ENCODE data around the gene SOWAHA.
"Not testable (repeated sequence)": the region's sequence is repeated elsewhere in the genome, so short reads cannot be mapped to it uniquely, and the experiment has no call there.

Gene SOWAHA

DNA sequence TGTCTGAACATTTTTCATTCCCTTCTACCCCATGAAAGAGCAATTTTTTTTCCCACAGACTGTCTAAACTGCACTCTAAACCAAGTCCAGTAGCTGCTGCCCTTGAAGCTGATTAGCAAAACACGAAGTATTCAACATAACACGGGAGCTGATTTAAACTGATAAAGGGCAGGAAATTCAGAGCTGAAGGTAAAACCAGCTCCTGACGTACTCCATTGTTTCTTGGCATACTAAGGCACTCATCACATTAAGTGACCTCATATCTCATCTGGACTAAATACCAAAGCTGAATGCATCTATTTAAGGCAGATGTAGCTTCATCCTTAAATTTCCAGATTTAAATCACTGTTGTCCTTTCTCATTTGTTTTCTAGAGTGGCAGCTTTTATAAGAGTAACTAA is 41.2 kb downstream of the SOWAHA start:
- Histone ChIP-seq H3K36me3 (ENCODE audit: control insufficient read depth, insufficient read depth, low read length) (no peaks in the 10 kb centered on the region), H3K79me1 (ENCODE audit: low read length) (no peaks in the 10 kb centered on the region), H4K5ac (ENCODE audit: low read length) (no peak overlapping the region), H3K27ac (ENCODE audit: low read depth, low read length) (no peak overlapping the region), H3K4me2 (ENCODE audit: low read length) (no peak overlapping the region), H3K79me2 (ENCODE audit: control insufficient read depth, insufficient read depth, low read length) (no peaks in the 10 kb centered on the region), H3K9ac (ENCODE audit: low read length) (no peak overlapping the region), H2BK120ac (ENCODE audit: low read depth, low read length) (no peak overlapping the region), H2AK5ac (ENCODE audit: low read length) (no peak overlapping the region), H2BK15ac (replicated peaks; ENCODE audit: low read depth) (no peak overlapping the region), H4K8ac (ENCODE audit: low read depth, low read length) (no peak overlapping the region), H3K4me1 (ENCODE audit: control insufficient read depth, low read depth, low read length) (no peaks in the 10 kb centered on the region), H3K23ac (ENCODE audit: low read length) (no peak overlapping the region), H2BK5ac (ENCODE audit: low read length) (no peak overlapping the region), H3K4me3 (ENCODE audit: low read length) (no peak overlapping the region), H3K4ac (ENCODE audit: low read depth, low read length) (no peak overlapping the region), H3K56ac (ENCODE audit: low read length) (no peak overlapping the region), H3K27me3 (ENCODE audit: insufficient read depth, low read length, poor library complexity) (no peaks in the 10 kb centered on the region), H3K18ac (ENCODE audit: low read length) (no peak overlapping the region)
- peak; percentile 56 for DNase-seq
- WGBS (ENCODE audit: extremely low coverage, insufficient coverage, low lambda C conversion rate) = no CpG with 5 or more reads among the region's 3 CpGs

DNA sequence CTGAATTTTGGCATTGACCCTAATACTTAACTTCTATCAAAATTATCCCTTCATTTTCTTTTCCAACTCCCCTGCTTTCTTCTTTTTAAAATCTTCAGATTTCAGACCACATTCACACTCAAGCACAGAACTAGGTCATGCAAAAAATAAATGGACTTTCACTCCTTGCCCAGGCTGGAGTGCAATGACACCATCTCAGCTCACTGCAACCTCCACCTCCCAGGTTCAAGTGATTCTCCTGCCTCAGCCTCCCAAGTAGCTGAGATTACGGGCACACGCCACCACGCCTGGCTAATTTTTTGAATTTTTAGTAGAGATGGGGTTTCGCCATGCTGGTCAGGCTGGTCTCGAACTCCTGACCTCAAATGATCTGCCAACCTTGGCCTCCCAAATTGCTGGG is 41.9 kb downstream of the SOWAHA start:
- H3K4ac ChIP-seq (ENCODE audit: low read depth, low read length); H3K36me3 ChIP-seq (ENCODE audit: control insufficient read depth, insufficient read depth, low read length); H3K4me2 ChIP-seq (ENCODE audit: low read length); H4K5ac ChIP-seq (ENCODE audit: low read length); H3K27me3 ChIP-seq (ENCODE audit: insufficient read depth, low read length, poor library complexity); H3K56ac ChIP-seq (ENCODE audit: low read length); H3K27ac ChIP-seq (ENCODE audit: low read depth, low read length); H3K18ac ChIP-seq (ENCODE audit: low read length); H2AK5ac ChIP-seq (ENCODE audit: low read length); H2BK5ac ChIP-seq (ENCODE audit: low read length); H3K79me1 ChIP-seq (ENCODE audit: low read length); H3K23ac ChIP-seq (ENCODE audit: low read length); H2BK15ac ChIP-seq (replicated peaks; ENCODE audit: low read depth); H3K4me1 ChIP-seq (ENCODE audit: control insufficient read depth, low read depth, low read length); H4K8ac ChIP-seq (ENCODE audit: low read depth, low read length); H3K9ac ChIP-seq (ENCODE audit: low read length); H2BK120ac ChIP-seq (ENCODE audit: low read depth, low read length); DNase-seq; H3K4me3 ChIP-seq (ENCODE audit: low read length); H3K79me2 ChIP-seq (ENCODE audit: control insufficient read depth, insufficient read depth, low read length): not testable (repeated sequence)
- no CpG with 5 or more reads among the region's 5 CpGs for WGBS (ENCODE audit: extremely low coverage, insufficient coverage, low lambda C conversion rate)

DNA sequence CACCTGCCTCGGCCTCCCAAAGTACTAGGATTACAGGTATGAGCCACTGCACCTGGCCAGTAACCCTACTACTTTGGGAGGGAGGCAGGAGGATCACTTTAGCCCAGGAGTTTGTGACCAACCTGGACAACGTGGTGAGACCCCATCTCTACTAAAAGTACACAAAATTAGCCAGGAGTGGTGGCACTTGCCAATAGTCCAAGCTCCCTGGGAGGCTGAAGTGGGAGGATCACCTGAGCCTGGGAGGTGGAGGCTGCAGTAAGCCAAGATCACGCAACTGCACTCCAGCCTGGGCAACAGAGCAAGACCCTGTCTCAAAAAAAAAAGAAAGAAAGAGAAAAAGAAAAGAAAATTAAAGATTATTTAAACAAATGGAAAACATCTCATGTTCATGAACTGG is 42.9 kb downstream of the SOWAHA start:
- Histone ChIP-seq H3K56ac (ENCODE audit: low read length) (no peak overlapping the region), H4K5ac (ENCODE audit: low read length) (no peak overlapping the region), H3K4me3 (ENCODE audit: low read length) (no peak overlapping the region), H3K18ac (ENCODE audit: low read length) (no peak overlapping the region), H3K36me3 (ENCODE audit: control insufficient read depth, insufficient read depth, low read length) (no peaks in the 10 kb centered on the region), H3K23ac (ENCODE audit: low read length) (no peak overlapping the region), H2BK5ac (ENCODE audit: low read length) (no peak overlapping the region), H3K79me1 (ENCODE audit: low read length) (no peaks in the 10 kb centered on the region), H3K27me3 (ENCODE audit: insufficient read depth, low read length, poor library complexity) (no peaks in the 10 kb centered on the region), H3K4me2 (ENCODE audit: low read length) (no peak overlapping the region), H3K9ac (ENCODE audit: low read length) (no peak overlapping the region), H2BK120ac (ENCODE audit: low read depth, low read length) (no peak overlapping the region), H4K8ac (ENCODE audit: low read depth, low read length) (no peak overlapping the region), H2AK5ac (ENCODE audit: low read length) (no peak overlapping the region), H3K27ac (ENCODE audit: low read depth, low read length) (no peak overlapping the region), H3K4me1 (ENCODE audit: control insufficient read depth, low read depth, low read length) (no peaks in the 10 kb centered on the region), H3K4ac (ENCODE audit: low read depth, low read length) (no peak overlapping the region), H3K79me2 (ENCODE audit: control insufficient read depth, insufficient read depth, low read length) (no peaks in the 10 kb centered on the region), H2BK15ac (replicated peaks; ENCODE audit: low read depth) (no peak overlapping the region)
- no CpG with 5 or more reads among the region's 3 CpGs for WGBS (ENCODE audit: extremely low coverage, insufficient coverage, low lambda C conversion rate)
- no peak for DNase-seq

DNA sequence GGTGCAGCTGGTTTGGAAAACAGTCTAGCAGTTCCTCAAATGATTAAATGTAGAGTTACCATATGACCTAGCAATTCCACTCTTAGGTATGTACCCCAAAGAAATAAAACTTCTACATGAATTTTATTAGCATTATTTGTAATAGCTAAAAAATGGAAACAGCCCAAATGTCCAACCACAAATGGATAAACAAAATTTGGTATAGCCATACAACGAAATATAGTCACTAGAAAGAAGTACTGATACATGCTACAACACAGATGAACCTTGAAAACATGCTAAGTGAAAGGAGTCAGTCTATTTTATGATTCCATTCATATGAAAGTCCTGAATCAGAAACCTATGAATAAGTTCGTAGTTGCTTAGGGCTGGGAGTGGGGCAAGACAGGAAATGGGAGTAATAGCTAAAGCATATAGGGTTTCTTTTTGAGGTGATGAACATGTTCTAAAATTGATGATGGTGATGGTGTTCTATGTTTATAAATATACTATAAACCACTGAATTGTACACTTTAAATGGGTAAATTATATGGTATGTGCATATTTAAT is 46.9 kb downstream of the SOWAHA start:
- no peak overlapping the region for H3K23ac ChIP-seq (ENCODE audit: low read length)
- no peak overlapping the region for H2BK120ac ChIP-seq (ENCODE audit: low read depth, low read length)
- no CpG with 5 or more reads among the region's 2 CpGs for WGBS (ENCODE audit: extremely low coverage, insufficient coverage, low lambda C conversion rate)
- H3K79me1 ChIP-seq (ENCODE audit: low read length) = no peaks in the 10 kb centered on the region
- H3K79me2 ChIP-seq (ENCODE audit: control insufficient read depth, insufficient read depth, low read length) = no peaks in the 10 kb centered on the region
- H3K27ac ChIP-seq (ENCODE audit: low read depth, low read length) = no peak overlapping the region
- no peak overlapping the region for H3K56ac ChIP-seq (ENCODE audit: low read length)
- no peak overlapping the region for H3K9ac ChIP-seq (ENCODE audit: low read length)
- H4K8ac ChIP-seq (ENCODE audit: low read depth, low read length) = no peak overlapping the region
- H3K4me2 ChIP-seq (ENCODE audit: low read length) = no peak overlapping the region
- no peaks in the 10 kb centered on the region for H3K27me3 ChIP-seq (ENCODE audit: insufficient read depth, low read length, poor library complexity)
- H3K36me3 ChIP-seq (ENCODE audit: control insufficient read depth, insufficient read depth, low read length) = no peaks in the 10 kb centered on the region
- no peak overlapping the region for H3K18ac ChIP-seq (ENCODE audit: low read length)
- H3K4ac ChIP-seq (ENCODE audit: low read depth, low read length) = no peak overlapping the region
- DNase-seq = no peak
- H3K4me3 ChIP-seq (ENCODE audit: low read length) = no peak overlapping the region
- H3K4me1 ChIP-seq (ENCODE audit: control insufficient read depth, low read depth, low read length) = no peaks in the 10 kb centered on the region
- H2AK5ac ChIP-seq (ENCODE audit: low read length) = no peak overlapping the region
- H4K5ac ChIP-seq (ENCODE audit: low read length) = no peak overlapping the region
- H2BK5ac ChIP-seq (ENCODE audit: low read length) = no peak overlapping the region
- H2BK15ac ChIP-seq (replicated peaks; ENCODE audit: low read depth) = no peak overlapping the region

DNA sequence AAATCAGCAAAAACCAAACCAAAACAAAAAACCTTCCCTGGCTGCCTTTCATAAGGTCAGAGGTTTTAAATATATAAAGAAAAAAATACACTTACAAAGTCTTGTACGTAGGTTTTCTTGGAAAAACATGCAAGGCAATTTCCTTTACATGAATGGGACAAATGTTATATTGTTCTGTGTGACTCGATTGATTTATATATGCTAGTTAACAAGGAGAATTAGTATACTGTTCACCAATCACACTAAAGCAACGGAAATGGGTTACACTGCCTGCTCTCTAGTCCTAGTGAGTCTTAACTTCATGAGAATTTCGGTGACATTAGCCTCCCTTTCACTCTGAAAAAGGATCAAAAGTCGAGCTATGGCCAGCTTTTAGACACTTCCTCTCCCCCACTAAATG is 47.6 kb downstream of the SOWAHA start:
- no peak overlapping the region for H2BK15ac ChIP-seq (replicated peaks; ENCODE audit: low read depth)
- H3K56ac ChIP-seq (ENCODE audit: low read length) = no peak overlapping the region
- H3K18ac ChIP-seq (ENCODE audit: low read length) = no peak overlapping the region
- H2AK5ac ChIP-seq (ENCODE audit: low read length) = no peak overlapping the region
- no peak for DNase-seq
- H3K9ac ChIP-seq (ENCODE audit: low read length) = no peak overlapping the region
- no peaks in the 10 kb centered on the region for H3K79me2 ChIP-seq (ENCODE audit: control insufficient read depth, insufficient read depth, low read length)
- no peaks in the 10 kb centered on the region for H3K36me3 ChIP-seq (ENCODE audit: control insufficient read depth, insufficient read depth, low read length)
- peaks cover 2% of the 10 kb centered on the region for H3K4me1 ChIP-seq (ENCODE audit: control insufficient read depth, low read depth, low read length)
- no peaks in the 10 kb centered on the region for H3K27me3 ChIP-seq (ENCODE audit: insufficient read depth, low read length, poor library complexity)
- no peak overlapping the region for H3K4me3 ChIP-seq (ENCODE audit: low read length)
- no peak overlapping the region for H2BK5ac ChIP-seq (ENCODE audit: low read length)
- no peak overlapping the region for H3K4me2 ChIP-seq (ENCODE audit: low read length)
- no CpG with 5 or more reads among the region's 5 CpGs for WGBS (ENCODE audit: extremely low coverage, insufficient coverage, low lambda C conversion rate)
- H3K79me1 ChIP-seq (ENCODE audit: low read length) = no peaks in the 10 kb centered on the region
- H3K23ac ChIP-seq (ENCODE audit: low read length) = no peak overlapping the region
- no peak overlapping the region for H3K4ac ChIP-seq (ENCODE audit: low read depth, low read length)
- no peak overlapping the region for H4K8ac ChIP-seq (ENCODE audit: low read depth, low read length)
- no peak overlapping the region for H2BK120ac ChIP-seq (ENCODE audit: low read depth, low read length)
- H4K5ac ChIP-seq (ENCODE audit: low read length) = no peak overlapping the region
- H3K27ac ChIP-seq (ENCODE audit: low read depth, low read length) = no peak overlapping the region

DNA sequence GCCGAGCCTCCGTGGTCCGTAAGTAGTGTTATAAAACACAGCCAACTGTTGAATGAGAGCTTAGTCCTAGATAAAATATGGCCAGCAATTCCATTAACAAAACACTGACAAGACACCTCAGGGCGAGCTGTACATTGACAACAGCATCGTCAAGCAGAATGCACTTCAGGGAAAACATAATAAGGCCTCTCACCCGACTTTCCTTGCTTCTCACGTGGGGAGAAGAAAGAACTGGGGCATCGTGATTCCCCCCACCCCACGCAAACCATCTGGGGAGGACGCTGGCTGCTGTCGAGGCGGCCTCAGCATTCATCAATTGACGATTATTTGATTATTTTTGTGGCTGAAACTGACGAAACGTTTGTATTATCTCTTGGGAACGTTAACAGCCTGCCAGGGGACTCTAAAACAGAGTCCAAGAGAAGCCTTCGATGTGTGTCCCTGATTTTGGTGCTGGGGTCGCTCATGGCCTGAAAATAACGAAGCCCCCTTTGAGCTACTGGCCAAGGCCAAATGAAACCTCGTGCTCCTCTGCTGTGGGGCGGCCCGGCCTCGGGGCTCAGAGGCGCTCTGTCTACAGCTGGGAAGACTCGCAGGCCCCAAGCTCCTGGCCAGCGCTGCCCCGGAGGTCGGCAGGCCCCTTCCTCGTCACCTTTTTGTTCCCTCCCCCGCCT is 52.7 kb downstream of the SOWAHA start:
- Histone ChIP-seq H3K27ac (ENCODE audit: low read depth, low read length) (peak overlapping the region; percentile 70), H3K4ac (ENCODE audit: low read depth, low read length) (no peak overlapping the region), H3K23ac (ENCODE audit: low read length) (no peak overlapping the region), H3K27me3 (ENCODE audit: insufficient read depth, low read length, poor library complexity) (no peaks in the 10 kb centered on the region), H2BK120ac (ENCODE audit: low read depth, low read length) (no peak overlapping the region), H2BK15ac (replicated peaks; ENCODE audit: low read depth) (no peak overlapping the region), H4K5ac (ENCODE audit: low read length) (peak overlapping the region; percentile 77), H3K4me1 (ENCODE audit: control insufficient read depth, low read depth, low read length) (peaks cover 2% of the 10 kb centered on the region), H2BK5ac (ENCODE audit: low read length) (peak overlapping the region; percentile 15), H3K36me3 (ENCODE audit: control insufficient read depth, insufficient read depth, low read length) (peaks cover 2% of the 10 kb centered on the region), H3K56ac (ENCODE audit: low read length) (peak overlapping the region; percentile 80), H3K79me2 (ENCODE audit: control insufficient read depth, insufficient read depth, low read length) (peaks cover 11% of the 10 kb centered on the region), H3K18ac (ENCODE audit: low read length) (peak overlapping the region; percentile 31), H4K8ac (ENCODE audit: low read depth, low read length) (no peak overlapping the region), H3K79me1 (ENCODE audit: low read length) (peaks cover 9% of the 10 kb centered on the region), H2AK5ac (ENCODE audit: low read length) (no peak overlapping the region), H3K4me3 (ENCODE audit: low read length) (peak overlapping the region; percentile 5), H3K4me2 (ENCODE audit: low read length) (peak overlapping the region; percentile 45), H3K9ac (ENCODE audit: low read length) (peak overlapping the region; percentile 77)
- DNase-seq = no peak
- WGBS (ENCODE audit: extremely low coverage, insufficient coverage, low lambda C conversion rate) = no CpG with 5 or more reads among the region's 30 CpGs
